GM19023 (cell line): ENCODE data around the gene CDC42BPB.

Experiments
- ATAC-seq: cut with Tn5 transposase; IDR thresholded peaks from one replicate; pipeline ENCODE4 v1.9.1; 2021; ENCODE audit warnings: mild to moderate bottlenecking, moderate library complexity; ENCODE audit not compliant: unreplicated experiment

The CDC42BPB gene

GRCh38 chr14:102883089-102883541 is 174.2 kb downstream of the CDC42BPB start:
- no peak for ATAC-seq
